ENCODE data around the gene KRT17. TPM values are rescaled to one million over a fixed set of nuclear protein-coding genes. Genes with fewer than 3 reads are reported as not detected.
"Not testable (repeated sequence)": the region's sequence is repeated elsewhere in the genome, so short reads cannot be mapped to it uniquely, and the experiment has no call there.

KRT17 gene
- total RNA-seq, 6 donors from 2014 or later, result 0.78 to 33.3 (median 18.0) TPM

DNA sequence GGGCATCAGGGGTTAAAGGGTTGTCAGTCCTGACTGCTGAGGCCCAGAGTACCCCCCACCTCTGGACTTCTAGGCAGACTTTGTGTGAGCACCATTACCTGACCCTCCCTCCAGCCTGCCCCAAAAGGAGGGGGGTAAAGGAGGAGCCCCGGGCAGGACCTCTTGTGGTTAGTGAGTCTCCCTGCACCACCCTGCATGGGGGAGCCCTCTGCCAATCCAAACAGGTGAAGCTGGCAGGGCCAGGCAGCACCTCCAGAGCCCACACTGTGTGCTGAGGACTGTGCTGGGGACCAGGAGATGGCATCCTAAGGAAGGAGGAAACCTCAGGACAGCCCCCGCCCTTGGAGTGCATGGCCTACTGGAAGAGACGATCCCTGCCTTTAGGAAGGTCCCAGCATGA, 35.1 kb downstream of the KRT17 start:
- no peaks in the 10 kb centered on the region for H3K9me3 ChIP-seq
- DNase-seq (no peak), ATAC-seq (ENCODE audit: low FRiP score in 2 of 2) (no peak)
- H3K27me3 ChIP-seq, result no peaks in the 10 kb centered on the region
- no peak overlapping the region for H3K27ac ChIP-seq
- H3K4me3 ChIP-seq, result no peak overlapping the region
- WGBS, 2 donors, result 62 to 71% methylated on average over 2 of the region's 3 CpGs
- no peaks in the 10 kb centered on the region for H3K36me3 ChIP-seq
- TF ChIP-seq POLR2A (IDR thresholded peaks at IDR 0.05), result no peak
- TF ChIP-seq, protein P1, sequence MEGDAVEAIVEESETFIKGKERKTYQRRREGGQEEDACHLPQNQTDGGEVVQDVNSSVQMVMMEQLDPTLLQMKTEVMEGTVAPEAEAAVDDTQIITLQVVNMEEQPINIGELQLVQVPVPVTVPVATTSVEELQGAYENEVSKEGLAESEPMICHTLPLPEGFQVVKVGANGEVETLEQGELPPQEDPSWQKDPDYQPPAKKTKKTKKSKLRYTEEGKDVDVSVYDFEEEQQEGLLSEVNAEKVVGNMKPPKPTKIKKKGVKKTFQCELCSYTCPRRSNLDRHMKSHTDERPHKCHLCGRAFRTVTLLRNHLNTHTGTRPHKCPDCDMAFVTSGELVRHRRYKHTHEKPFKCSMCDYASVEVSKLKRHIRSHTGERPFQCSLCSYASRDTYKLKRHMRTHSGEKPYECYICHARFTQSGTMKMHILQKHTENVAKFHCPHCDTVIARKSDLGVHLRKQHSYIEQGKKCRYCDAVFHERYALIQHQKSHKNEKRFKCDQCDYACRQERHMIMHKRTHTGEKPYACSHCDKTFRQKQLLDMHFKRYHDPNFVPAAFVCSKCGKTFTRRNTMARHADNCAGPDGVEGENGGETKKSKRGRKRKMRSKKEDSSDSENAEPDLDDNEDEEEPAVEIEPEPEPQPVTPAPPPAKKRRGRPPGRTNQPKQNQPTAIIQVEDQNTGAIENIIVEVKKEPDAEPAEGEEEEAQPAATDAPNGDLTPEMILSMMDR (IDR thresholded peaks at IDR 0.05), result no peak
- no peak for TF ChIP-seq EP300 (IDR thresholded peaks at IDR 0.05)
- no peak for TF ChIP-seq POLR2AphosphoS5 (IDR thresholded peaks at IDR 0.05)
- no peaks in the 10 kb centered on the region for H3K4me1 ChIP-seq

DNA sequence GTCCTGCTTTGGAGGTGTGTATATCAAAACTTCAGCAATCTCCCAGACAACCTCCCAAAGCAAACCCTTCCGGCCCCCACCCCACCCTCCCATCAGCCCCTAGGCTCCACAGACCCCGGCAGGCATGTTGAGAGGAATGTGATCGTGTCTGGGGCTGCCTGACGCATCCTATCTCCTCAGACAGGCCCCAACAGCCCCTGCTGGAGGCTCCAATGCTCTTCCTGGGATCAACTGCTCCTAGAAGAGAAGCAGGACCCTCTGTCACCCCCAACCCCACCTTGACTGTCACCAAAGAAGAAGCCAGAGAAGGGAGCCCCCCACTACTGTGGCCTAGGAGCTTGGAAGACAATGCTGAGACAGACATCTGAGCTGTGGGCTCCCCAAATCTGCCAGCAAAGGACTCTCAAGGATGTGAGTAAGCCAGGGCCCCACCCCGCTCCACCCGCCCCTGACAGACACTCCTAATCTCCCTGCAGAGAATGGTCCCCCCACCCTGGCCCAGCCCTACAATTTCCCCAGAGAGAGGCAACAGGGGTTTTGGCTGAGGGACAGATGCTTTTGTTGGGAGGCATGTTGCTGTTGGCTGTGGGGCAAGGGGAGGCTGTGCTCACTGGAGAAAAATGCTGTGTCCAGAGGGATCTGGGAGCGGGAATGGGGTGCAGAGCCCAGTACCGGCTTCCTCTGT, 36.1 kb downstream of the KRT17 start:
- Histone ChIP-seq H3K27ac (no peak overlapping the region), H3K9me3 (no peaks in the 10 kb centered on the region), H3K4me3 (no peak overlapping the region), H3K4me1 (no peaks in the 10 kb centered on the region), H3K36me3 (no peaks in the 10 kb centered on the region), H3K27me3 (no peaks in the 10 kb centered on the region)
- TF ChIP-seq POLR2A (IDR thresholded peaks at IDR 0.05) (no peak), EP300 (IDR thresholded peaks at IDR 0.05) (no peak), POLR2AphosphoS5 (IDR thresholded peaks at IDR 0.05) (no peak)
- TF ChIP-seq, protein P1 (IDR thresholded peaks at IDR 0.05), result no peak
- DNase-seq (no peak), ATAC-seq (ENCODE audit: low FRiP score in 2 of 2) (no peak)
- WGBS, 2 donors, result 76 to 82% methylated on average over 4 to 7 of the region's 8 CpGs

DNA sequence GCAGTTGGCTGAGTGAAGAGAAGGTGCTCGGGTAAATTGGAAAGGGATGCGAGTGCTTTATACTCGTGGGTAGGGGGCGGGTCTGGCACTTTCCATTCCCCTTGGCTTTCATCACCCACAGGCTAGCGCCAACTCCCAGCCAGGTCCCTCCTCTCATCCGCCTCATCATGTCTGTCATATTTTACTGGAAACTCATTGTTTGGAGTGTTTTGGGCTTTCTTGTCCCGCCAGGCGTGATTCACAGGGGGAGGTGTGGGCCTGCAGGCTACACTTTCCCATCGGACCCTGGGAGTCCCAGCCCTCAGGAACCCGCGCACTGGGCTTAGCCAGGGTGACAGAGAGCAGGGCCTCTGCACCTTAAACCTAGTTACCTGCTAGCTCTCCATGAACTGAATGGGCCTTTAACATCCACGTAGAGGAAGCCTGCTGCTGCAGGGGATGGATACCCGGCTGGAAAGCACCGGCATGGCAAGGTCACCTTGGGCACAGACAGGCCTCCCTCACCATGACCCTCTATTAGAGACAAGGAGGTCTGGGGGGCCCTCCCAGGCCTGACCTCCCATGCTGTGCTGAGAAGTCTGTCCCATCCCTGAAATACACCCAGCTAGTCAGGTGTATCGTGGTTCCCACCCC, 37.4 kb downstream of the KRT17 start, which contains the start of gene KRT14:
KRT14 (minus strand) TSS at position 33 of the 633 bp plus-strand sequence. CDS start 61 bp downstream, outside the sequence.
- WGBS, 2 donors, result 78 to 80% methylated on average over 12 to 15 of the region's 15 CpGs

DNA sequence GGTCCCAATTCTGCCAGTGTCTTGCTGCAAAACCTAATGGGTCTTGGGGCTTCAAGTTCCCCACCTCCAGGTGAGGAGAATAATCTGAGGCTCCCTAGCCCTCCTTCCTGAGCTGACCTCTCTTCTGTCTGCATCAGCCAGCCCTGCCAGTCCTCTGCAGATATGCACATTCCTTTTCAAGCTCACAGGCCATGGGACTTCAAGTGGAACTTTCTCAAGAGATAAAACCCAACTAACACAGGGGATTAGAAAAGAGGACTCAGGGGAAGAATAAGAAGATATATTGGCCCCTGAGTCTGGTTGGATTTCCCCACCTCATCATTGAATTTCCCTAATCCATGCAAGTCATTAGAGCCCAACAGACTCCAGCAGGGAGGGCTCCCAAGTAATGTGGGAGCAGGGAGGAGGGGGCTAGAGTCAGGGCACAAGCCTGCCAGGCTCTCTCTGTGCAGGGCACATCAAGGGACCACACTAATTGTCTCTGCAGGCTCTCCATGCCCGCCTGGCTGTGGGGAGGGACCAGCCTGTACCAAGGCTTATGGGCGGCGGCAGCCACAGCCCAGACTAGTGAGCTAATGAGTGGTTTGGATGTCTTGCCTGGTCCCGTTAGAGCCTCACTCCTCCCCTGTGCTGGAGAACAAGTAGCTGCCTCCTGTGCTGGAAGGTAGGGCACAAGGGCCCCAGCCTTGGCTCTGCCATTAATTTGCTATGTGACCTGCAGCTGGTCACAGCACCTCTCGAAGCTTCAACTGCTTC, 38.9 kb downstream of the KRT17 start:
- H3K4me1 ChIP-seq, result no peaks in the 10 kb centered on the region
- no peaks in the 10 kb centered on the region for H3K27me3 ChIP-seq
- no peak overlapping the region for H3K27ac ChIP-seq
- DNase-seq (no peak), ATAC-seq (ENCODE audit: low FRiP score in 2 of 2) (no peak)
- TF ChIP-seq EP300 (IDR thresholded peaks at IDR 0.05) (no peak), POLR2A (IDR thresholded peaks at IDR 0.05) (no peak), POLR2AphosphoS5 (IDR thresholded peaks at IDR 0.05) (no peak)
- TF ChIP-seq, protein P1 (IDR thresholded peaks at IDR 0.05), result no peak
- no peaks in the 10 kb centered on the region for H3K9me3 ChIP-seq
- WGBS, 2 donors, result 80 to 87% methylated on average over 5 of the region's 5 CpGs
- no peak overlapping the region for H3K4me3 ChIP-seq
- H3K36me3 ChIP-seq, result no peaks in the 10 kb centered on the region

More for the DNA sequence above, 37.4 kb downstream of the KRT17 start, which contains the start of gene KRT14:
- DNase-seq, result no peak
- Histone ChIP-seq H3K27ac (no peak within 1 kb of the TSS), H3K4me1 (no peaks in the 10 kb centered on the region), H3K36me3 (no peaks in the 10 kb centered on the region), H3K9me3 (no peaks in the 10 kb centered on the region), H3K4me3 (no peak within 1 kb of the TSS), H3K27me3 (no peaks in the 10 kb centered on the region)
- ATAC-seq (ENCODE audit: low FRiP score in 2 of 2), result no peak
- no peak for TF ChIP-seq POLR2A (IDR thresholded peaks at IDR 0.05)
- TF ChIP-seq POLR2AphosphoS5 (IDR thresholded peaks at IDR 0.05), result no peak
- TF ChIP-seq, protein P1 (IDR thresholded peaks at IDR 0.05), result no peak
- no peak for TF ChIP-seq EP300 (IDR thresholded peaks at IDR 0.05)

DNA sequence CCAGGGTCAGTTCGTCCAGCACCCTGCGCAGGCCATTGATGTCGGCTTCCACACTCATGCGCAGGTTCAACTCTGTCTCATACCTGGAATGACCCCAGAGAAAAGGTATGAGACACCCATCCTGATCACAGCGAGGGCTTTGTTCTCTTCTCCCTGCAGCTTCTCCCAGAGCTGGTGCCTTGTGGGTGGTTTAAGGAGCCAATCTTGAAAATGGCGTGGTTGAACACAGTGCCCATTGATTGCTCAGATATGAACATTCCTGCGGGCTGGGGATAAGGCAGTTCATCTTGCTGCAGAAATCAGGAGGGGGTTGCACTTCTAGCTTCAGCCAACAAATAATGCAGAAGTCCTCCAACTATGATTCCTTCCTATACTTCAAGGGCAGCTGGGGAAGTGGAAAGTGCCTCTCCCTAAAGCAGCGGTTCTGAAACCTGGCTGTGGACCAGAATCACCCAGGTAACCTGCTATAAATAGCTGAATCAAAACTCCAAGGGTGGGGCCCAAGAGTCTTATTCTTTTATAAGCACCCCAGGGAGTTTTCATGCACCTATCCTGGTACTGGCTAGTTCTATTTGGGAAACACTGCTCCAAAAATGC, 39.9 kb downstream of the KRT17 start:
- not testable (repeated sequence) for H3K36me3 ChIP-seq; H3K27me3 ChIP-seq; H3K27ac ChIP-seq; H3K9me3 ChIP-seq; H3K4me3 ChIP-seq; ATAC-seq (ENCODE audit: low FRiP score in 2 of 2); H3K4me1 ChIP-seq; DNase-seq
- 73 to 85% methylated on average over 8 of the region's 8 CpGs for WGBS, 2 donors
